K562 (cell line): ENCODE results near the gene THAP4.

Source experiments
- POLR2AphosphoS5 ChIP-seq: IDR thresholded peaks from 2 replicates; pipeline ENCODE4 v1.6.1; 2011; ENCODE audit warnings: mild to moderate bottlenecking, low read depth, low read length, moderate library complexity; ENCODE audit not compliant: control insufficient read depth, insufficient read depth
- ZNF444 ChIP-seq: fragments of 250-450 bp; sonication (Bioruptor Pico); IDR thresholded peaks from 2 replicates; pipeline ENCODE4 v1.4.0; 2020; ENCODE audit warnings: mild to moderate bottlenecking, moderate library complexity

DNA sequence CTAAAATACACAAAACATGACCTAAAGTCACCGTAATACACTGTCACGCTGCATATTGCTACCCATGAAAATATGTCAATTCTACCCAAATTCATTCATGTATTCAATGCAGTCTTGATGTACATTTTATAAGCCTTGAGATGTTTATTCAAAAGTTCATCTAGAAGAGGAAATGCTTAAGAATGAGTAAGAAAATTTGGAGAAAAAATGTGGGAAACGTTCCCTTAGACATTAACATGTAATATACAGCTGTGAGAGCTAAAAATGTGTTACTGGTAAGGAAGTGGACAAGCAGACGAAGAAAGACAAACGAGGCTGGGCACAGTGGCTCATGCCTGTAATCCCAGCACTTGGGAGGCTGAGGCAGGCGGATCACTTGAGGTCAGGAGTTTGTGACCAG lies 37.3 kb downstream of the THAP4 start:
- TF ChIP-seq POLR2AphosphoS5 (no peak), ZNF444 (CRISPR knock-in tag) (no peak)
